ENCODE results near the gene LRP10. TPM values are rescaled to one million over a fixed set of nuclear protein-coding genes. Genes with fewer than 3 reads are reported as not detected.

LRP10 gene
- total RNA-seq, 3 donors from 2014 or later (not counting 1 experiment from before 2014, with no cell fraction given) = 97.8 to 118 (median 102) TPM

DNA sequence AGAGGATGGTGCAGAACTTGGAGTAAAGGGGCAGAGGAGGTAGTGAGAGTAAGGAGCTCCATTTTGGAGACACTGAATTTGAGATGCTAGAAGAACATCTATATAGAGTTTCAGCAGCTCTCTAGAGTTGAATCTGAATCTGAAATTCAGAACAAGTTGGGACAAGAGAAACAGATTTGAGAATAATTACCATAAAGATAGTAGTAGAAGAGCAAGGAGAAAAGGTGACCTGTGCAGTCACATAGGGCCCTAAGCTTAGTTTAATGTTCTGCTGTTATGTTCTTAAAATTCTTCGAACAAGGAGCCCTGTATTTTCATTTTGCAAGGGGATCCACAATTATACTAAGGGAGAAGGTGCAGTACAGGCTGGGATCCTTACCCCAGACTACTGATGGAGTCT is 18.9 kb downstream of the LRP10 start:
- ATAC-seq (no peak), DNase-seq (no peak)
- Mint-ChIP-seq H3K9me3 (no peaks in the 10 kb centered on the region), H3K27me3 (ENCODE audit: low read depth in 2 of 2) (no peaks in the 10 kb centered on the region), H3K4me1 (peaks cover 30 to 34% of the 10 kb centered on the region in 2 donors), H3K4me3 (no peak overlapping the region), H3K27ac (no peak overlapping the region), H3K36me3 (no peaks in the 10 kb centered on the region)
- Histone ChIP-seq H3K27me3 (ENCODE audit: control insufficient read depth, insufficient read depth, low read length) (no peaks in the 10 kb centered on the region), H3K4me1 (ENCODE audit: control insufficient read depth, insufficient read depth, low read length) (peaks cover 30% of the 10 kb centered on the region), H3K4me3 (ENCODE audit: low read length) (no peak overlapping the region), H3K9me3 (ENCODE audit: control insufficient read depth, insufficient read depth, low read length) (no peaks in the 10 kb centered on the region), H3K27ac (ENCODE audit: low read length) (no peak overlapping the region), H3K36me3 (ENCODE audit: control insufficient read depth, insufficient read depth, low read length) (no peaks in the 10 kb centered on the region)
- WGBS (ENCODE audit: insufficient coverage) = 91% methylated on average over 1 of the region's 1 CpG
- intact Hi-C loops (cut with micrococcal nuclease) = no loop called here
- TF ChIP-seq, protein P1, sequence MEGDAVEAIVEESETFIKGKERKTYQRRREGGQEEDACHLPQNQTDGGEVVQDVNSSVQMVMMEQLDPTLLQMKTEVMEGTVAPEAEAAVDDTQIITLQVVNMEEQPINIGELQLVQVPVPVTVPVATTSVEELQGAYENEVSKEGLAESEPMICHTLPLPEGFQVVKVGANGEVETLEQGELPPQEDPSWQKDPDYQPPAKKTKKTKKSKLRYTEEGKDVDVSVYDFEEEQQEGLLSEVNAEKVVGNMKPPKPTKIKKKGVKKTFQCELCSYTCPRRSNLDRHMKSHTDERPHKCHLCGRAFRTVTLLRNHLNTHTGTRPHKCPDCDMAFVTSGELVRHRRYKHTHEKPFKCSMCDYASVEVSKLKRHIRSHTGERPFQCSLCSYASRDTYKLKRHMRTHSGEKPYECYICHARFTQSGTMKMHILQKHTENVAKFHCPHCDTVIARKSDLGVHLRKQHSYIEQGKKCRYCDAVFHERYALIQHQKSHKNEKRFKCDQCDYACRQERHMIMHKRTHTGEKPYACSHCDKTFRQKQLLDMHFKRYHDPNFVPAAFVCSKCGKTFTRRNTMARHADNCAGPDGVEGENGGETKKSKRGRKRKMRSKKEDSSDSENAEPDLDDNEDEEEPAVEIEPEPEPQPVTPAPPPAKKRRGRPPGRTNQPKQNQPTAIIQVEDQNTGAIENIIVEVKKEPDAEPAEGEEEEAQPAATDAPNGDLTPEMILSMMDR (IDR thresholded peaks at IDR 0.05) = no peak

- intact Hi-C loops (cut with micrococcal nuclease) = no loop called here
- no peaks in the 10 kb centered on the region for H3K36me3 ChIP-seq (ENCODE audit: control insufficient read depth, insufficient read depth, low read length)
- no peak overlapping the region for H3K27ac ChIP-seq (ENCODE audit: low read length)
- Mint-ChIP-seq H3K27ac (no peak overlapping the region), H3K36me3 (no peaks in the 10 kb centered on the region), H3K4me1 (peaks cover 13 to 17% of the 10 kb centered on the region in 2 donors), H3K4me3 (no peak overlapping the region), H3K27me3 (ENCODE audit: low read depth in 2 of 2) (no peaks in the 10 kb centered on the region), H3K9me3 (no peaks in the 10 kb centered on the region)
- DNase-seq (no peak), ATAC-seq (no peak)
- H3K27me3 ChIP-seq (ENCODE audit: control insufficient read depth, insufficient read depth, low read length) = no peaks in the 10 kb centered on the region
- no peak overlapping the region for H3K4me3 ChIP-seq (ENCODE audit: low read length)
- 94% methylated on average over 7 of the region's 7 CpGs for WGBS (ENCODE audit: insufficient coverage)
- TF ChIP-seq, protein P1 (IDR thresholded peaks at IDR 0.05) = no peak
- H3K9me3 ChIP-seq (ENCODE audit: control insufficient read depth, insufficient read depth, low read length) = no peaks in the 10 kb centered on the region
- peaks cover 14% of the 10 kb centered on the region for H3K4me1 ChIP-seq (ENCODE audit: control insufficient read depth, insufficient read depth, low read length)
Observed at GRCh38 chr14:22892488-22892887, 20.9 kb downstream of the LRP10 start.

DNA sequence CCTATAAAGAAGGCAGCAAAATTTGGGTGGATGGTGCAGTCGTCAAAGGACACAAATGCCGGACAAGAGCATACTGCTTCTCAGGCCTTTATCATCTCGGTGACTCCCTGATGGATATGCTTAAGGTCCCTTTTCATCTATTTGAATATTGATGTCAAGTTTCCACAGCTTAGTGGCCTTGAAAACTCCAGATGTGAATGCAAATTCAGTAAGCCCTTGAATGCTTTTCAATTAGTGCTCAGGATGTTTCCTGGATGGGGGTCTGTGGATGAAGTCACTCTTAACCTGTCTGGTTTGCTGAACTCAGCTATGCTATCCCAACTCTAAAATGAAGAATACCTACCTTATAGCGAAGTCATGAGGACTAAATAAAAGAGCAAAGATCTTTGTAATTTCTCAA is 22.2 kb downstream of the LRP10 start:
- peaks cover 1% of the 10 kb centered on the region for H3K4me1 ChIP-seq (ENCODE audit: control insufficient read depth, insufficient read depth, low read length)
- TF ChIP-seq, protein P1 (IDR thresholded peaks at IDR 0.05) = no peak
- WGBS (ENCODE audit: insufficient coverage) = 93% methylated on average over 4 of the region's 4 CpGs
- Mint-ChIP-seq H3K9me3 (no peaks in the 10 kb centered on the region), H3K27ac (no peak overlapping the region), H3K4me1 (peaks cover 7 to 10% of the 10 kb centered on the region in 2 donors), H3K27me3 (ENCODE audit: low read depth in 2 of 2) (no peaks in the 10 kb centered on the region), H3K36me3 (no peaks in the 10 kb centered on the region), H3K4me3 (no peak overlapping the region)
- no peaks in the 10 kb centered on the region for H3K27me3 ChIP-seq (ENCODE audit: control insufficient read depth, insufficient read depth, low read length)
- H3K9me3 ChIP-seq (ENCODE audit: control insufficient read depth, insufficient read depth, low read length) = no peaks in the 10 kb centered on the region
- no peak for DNase-seq
- H3K36me3 ChIP-seq (ENCODE audit: control insufficient read depth, insufficient read depth, low read length) = peaks cover 2% of the 10 kb centered on the region
- H3K27ac ChIP-seq (ENCODE audit: low read length) = no peak overlapping the region
- no peak for ATAC-seq
- H3K4me3 ChIP-seq (ENCODE audit: low read length) = no peak overlapping the region
- intact Hi-C loops (cut with micrococcal nuclease) = no loop called here

DNA sequence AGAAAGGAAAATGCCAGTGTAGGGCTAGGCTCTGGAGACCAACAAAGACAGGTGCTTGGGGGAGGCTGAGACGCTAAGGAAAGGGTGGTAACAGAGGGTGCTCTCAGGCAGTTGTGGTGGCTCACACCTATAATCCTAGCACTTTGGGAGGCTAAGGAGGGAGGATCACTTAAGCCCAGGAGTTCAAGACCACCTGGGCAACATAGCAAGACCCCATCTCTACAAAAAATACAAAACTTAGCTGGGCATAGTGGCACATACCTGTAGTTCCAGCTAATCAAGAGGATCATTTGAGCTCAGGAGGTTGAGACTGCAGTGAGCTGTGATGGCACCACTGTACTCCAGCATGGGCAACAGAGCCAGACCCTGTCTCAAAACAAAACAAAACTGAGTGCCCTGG is 23.9 kb downstream of the LRP10 start:
- Histone ChIP-seq H3K9me3 (ENCODE audit: control insufficient read depth, insufficient read depth, low read length) (no peaks in the 10 kb centered on the region), H3K4me3 (ENCODE audit: low read length) (no peak overlapping the region), H3K27ac (ENCODE audit: low read length) (no peak overlapping the region), H3K4me1 (ENCODE audit: control insufficient read depth, insufficient read depth, low read length) (no peaks in the 10 kb centered on the region), H3K36me3 (ENCODE audit: control insufficient read depth, insufficient read depth, low read length) (peaks cover 2% of the 10 kb centered on the region), H3K27me3 (ENCODE audit: control insufficient read depth, insufficient read depth, low read length) (no peaks in the 10 kb centered on the region)
- no peak overlapping the region for H3K27ac Mint-ChIP-seq
- no peak for ATAC-seq
- no peaks in the 10 kb centered on the region for H3K9me3 Mint-ChIP-seq
- H3K4me3 Mint-ChIP-seq = no peak overlapping the region
- H3K4me1 Mint-ChIP-seq = peaks cover 0 to 8% of the 10 kb centered on the region in 2 donors
- DNase-seq = no peak
- TF ChIP-seq, protein P1 (IDR thresholded peaks at IDR 0.05) = no peak
- H3K36me3 Mint-ChIP-seq = no peaks in the 10 kb centered on the region
- intact Hi-C loops (cut with micrococcal nuclease) = no loop called here
- whole genome bisulfite sequencing (ENCODE audit: insufficient coverage) = 100% methylated on average over 1 of the region's 1 CpG
- no peaks in the 10 kb centered on the region for H3K27me3 Mint-ChIP-seq (ENCODE audit: low read depth in 2 of 2)
